CD4-positive, alpha-beta T cell treated with Interleukin-4 for 1 hour (primary cell): ENCODE measurements around the gene DGCR6.
A peak's percentile ranks its signal among the peaks of the same experiment; 100 is the strongest.
"Not testable (repeated sequence)": the region's sequence is repeated elsewhere in the genome, so short reads cannot be mapped to it uniquely, and the experiment has no call there.

Experiments
- DNase-seq, 2 donors: peaks; one replicate each; pipeline ENCODE4 v3.0.0-alpha.2; 2020 to 2022

DGCR6 gene

DNA sequence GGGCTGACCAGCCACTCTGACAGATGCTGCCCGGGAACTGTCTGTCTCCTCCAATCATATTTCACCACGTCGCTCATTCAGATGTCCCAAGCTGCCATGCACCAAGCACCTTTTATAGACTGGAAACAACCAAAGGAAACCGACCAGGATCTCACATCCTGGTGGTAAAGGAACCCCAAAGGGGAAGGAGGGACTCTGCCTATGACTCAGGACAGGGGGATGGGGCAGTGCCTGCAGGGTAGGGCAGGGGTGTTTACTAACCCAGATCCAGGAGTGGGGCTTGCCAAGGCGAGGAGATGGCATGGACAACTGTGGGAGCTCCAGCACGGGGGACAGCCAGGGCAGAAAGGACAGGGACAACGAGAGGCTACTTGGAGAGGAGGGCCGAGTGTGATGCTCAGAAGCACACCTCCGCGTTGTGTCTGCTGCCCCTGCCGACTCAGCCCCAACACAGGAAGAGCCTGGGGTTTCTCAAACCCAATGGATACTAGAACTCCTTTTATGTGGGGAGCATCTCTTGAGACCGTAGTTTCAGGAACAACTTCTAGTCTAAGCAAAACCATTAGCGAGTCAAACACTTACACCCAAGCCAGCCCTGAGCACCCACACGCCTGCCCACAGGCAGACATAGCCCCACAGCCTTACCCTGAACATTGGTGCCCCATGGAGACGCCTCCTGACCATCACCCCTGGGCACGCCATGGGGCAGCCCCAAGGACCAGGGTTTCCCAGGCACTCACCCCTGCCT is 26.0 kb downstream of the DGCR6 start:
- no peak for DNase-seq

DNA sequence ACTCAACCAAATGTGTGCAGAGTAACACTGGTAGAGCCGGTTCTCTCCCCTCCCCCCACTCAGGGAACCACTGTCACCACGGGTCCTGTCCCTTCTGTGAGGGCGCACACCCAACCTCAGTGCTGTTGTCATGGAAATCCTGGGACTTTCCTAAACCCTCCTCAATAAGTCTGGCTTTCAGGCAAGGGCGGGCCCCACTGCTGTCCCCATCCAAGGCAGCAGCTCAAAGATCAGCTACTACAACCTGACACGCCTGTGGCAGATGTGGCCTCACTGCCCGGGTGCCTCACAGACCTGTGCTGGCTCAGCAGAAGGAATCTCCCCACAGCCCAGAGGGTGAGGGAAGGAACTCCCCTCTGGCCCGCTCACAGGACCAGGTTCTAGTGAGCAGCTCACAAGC is 27.8 kb downstream of the DGCR6 start:
- DNase-seq, result no peak

DNA sequence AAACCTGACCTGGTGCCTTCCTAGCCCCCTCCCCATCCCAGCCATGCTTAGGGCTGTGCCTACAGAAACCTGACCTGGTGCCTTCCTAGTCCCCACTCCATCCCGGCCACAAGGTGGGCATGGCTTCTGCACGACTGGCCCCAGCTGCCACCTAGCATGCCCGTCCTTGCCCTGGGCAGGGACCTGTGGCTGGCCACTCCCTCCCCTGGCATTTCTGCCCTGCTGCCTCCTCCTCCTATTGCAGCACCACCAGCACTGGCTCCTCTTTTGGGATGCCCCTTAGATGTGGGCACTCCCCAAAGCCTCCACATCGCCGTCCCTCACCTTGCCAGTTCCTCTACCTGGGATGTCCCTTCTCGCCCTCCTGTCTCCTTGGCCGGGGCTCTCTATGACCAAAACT is 28.6 kb downstream of the DGCR6 start:
- DNase-seq, result not testable (repeated sequence)

DNA sequence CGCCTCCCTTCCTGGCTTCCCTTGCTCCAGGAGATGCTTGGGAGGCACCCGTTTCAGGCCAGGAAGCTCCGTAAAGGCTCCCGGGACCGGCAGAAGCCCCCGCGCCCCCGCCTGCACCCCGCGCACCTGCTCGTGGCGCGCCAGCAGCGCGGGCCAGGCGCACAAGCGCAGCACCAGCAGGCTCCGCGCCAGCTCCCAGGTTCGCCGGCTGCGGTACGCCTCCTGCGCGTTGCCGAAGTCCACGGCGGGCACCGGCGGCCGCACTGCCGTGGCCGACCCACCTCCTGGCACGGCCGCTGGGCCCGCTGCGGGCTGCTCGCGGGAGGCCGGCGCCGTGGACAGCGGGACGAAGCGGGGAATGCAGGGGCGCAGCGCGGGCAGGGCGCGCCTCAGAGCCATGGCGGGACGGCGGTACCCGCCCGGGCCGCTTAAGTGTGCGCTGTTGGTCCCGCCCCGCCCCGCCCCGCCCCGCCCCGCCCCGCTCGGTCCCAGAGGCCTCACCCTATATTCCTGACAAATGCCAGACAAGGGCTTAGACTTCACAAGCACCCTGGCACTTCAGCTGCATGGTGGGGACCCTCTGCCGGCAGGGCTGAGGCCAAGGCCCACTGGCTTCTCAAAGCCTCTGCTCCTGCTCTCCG is 29.9 kb downstream of the DGCR6 start, which contains the start of gene PRODH:
Gene PRODH (minus strand): TSS at position 405 of the 641 bp plus-strand sequence. CDS start 6 bp downstream, at position 399.
- no peak for DNase-seq

DNA sequence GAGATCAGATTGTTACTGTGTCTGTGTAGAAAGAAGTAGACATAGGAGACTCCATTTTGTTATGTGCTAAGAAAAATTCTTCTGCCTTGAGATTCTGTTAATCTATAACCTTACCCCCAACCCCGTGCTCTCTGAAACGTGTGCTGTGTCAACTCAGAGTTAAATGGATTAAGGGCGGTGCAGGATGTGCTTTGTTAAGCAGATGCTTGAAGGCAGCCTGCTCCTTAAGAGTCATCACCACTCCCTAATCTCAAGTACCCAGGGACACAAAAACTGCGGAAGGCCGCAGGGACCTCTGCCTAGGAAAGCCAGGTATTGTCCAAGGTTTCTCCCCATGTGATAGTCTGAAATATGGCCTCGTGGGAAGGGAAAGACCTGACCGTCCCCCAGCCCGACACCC is 32.6 kb downstream of the DGCR6 start:
- DNase-seq, result not testable (repeated sequence)

DNA sequence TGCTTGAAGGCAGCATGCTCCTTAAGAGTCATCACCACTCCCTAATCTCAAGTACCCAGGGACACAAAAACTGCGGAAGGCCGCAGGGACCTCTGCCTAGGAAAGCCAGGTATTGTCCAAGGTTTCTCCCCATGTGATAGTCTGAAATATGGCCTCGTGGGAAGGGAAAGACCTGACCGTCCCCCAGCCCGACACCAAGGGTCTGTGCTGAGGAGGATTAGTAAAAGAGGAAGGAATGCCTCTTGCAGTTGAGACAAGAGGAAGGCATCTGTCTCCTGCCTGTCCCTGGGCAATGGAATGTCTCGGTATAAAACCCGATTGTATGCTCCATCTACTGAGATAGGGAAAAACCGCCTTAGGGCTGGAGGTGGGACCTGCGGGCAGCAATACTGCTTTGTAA is 41.0 kb downstream of the DGCR6 start:
- DNase-seq, result not testable (repeated sequence)

DNA sequence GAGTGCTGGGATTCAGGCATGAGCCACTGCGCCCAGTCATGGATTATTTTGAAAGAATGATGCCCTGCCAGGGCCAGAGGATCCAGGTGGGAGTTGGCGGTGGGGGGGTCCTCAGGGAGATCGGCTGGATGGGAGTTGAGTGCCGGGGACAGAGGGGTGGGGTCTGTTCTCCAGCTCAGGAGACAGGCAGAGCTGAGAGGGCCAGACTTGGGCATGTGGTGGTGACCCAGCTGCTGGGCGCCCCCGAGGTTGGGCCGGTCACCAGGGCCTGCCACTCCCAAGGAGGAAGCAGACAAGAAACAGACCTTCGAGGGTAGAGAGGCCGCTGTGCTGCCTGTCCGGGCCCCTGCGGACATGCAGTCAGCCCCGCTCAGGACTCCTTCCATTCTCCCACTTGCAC is 41.8 kb downstream of the DGCR6 start:
- no peak for DNase-seq

DNA sequence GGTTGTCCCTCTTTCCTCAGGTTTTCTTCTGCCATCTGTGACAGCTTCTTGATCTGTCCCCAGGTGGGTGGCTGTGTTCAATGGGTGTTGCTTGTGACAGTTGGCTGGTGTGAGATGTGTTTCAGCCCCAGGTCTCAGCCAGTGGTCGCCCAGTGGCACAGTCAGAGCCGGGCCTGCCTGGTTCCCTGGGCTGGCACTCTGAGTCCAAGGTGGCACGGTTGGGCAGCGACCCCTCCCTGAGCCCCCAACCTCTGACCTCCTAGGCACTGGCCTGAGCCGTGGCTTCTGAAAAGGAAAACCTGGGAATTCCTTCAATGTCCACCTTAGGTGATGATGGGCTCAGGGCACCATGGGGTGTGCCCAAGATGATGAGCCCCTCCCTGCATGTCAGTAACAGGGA is 44.0 kb downstream of the DGCR6 start:
- peak in 1 of 2 donors; percentile 7 for DNase-seq

DNA sequence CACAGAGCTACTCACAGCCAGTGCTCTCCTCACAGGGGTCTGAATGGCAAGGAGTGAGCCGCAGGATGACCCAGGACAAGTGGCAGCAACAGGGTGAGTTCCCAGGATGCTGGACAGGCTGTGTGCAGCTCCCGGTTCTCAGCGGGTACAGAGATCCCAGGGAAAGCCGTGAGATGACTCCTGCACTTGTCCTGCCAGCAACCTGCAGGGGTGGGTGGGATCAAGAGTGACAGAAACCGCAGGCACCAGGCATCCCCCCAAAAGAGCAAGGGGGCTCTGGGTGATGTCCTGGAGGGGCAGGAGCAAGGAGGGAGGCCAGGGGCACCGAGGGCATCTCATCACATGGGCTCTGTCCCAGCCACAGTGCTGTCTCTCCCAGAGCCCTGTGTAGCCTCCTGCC is 45.9 kb downstream of the DGCR6 start:
- peak in 1 of 2 donors; percentile 3 for DNase-seq

DNA sequence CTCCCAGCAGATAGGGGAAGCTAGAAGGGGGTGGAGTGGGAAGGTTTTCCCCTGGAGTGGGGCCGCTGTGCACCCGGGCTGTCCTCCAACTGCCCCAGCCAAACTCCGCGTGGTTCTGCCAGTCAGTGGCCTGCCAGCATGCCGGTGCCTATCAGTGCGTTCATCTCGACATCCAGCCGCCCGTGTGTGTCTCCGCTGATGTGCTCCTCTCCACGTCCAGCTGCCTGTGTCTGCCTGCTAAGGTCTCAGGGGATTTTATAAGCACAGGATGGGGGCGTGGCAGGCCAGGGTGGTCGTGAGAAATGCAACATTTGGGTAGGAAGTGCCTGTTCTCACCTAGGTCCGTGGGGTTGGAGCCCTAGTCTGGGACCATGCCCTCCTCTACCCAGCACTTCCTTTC is 47.0 kb downstream of the DGCR6 start:
- not testable (repeated sequence) for DNase-seq

DNA sequence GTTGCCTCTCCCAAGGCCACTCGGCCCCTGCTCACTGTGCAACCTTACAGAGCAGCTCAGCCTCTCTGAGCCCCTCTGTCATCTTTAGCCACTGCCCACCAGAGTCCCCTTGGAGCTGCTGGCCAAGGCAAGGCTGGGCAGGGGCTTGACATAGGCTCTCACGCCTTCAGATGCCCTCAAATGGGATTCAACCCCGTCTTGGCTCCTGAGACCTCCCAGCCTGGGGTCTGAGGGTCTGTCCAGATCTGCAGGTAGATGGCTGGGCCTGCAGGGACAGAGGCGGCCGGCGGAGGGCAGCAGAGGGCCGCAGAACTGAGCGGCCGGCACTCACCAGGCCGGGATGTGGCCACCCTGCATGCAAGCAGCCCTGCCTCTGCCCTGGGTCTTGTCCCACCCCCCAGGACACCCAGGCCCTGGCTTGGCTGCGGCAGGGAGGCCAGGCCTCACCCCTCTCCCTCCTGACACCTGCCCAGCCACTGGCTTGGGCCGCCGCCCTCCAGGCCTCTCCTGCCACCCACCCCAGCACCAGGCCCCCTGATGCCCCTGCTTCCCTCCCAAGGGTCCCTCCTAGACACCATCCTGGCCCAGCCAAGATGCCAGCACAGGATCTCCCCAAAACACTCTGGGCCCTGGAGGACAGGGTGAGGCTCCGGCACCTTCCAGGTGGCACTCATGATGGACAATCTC is 48.3 kb downstream of the DGCR6 start:
- peak; percentile 49 to 54 for DNase-seq

DNA sequence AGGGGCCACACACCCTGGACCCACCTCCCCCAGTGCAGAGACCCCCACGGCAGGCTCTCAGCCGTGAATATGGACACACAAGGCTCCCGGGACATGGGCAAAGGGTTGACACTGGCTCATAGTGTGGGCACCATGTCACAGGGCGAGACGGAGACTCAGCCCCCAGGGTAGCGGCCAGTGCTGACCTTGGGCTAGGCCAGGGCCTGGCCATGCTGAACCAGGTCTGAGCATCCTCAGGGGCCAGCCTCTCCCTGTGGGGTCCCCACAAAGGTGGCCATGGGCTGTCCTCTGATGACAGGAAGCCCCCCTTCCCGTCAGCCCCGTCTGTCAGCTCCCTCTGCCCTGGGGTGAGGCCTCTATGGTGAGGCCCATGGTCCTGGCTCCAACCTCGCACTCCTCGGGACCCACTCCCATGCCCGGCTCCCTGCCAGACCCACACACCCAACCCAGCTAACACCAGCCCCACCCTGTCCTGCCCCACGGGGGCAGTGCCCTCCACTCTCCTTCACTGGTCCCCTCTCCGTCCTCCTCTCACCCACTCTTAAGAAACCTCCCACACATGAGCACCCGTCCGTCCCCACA is 49.0 kb downstream of the DGCR6 start:
- DNase-seq, result no peak

DNA sequence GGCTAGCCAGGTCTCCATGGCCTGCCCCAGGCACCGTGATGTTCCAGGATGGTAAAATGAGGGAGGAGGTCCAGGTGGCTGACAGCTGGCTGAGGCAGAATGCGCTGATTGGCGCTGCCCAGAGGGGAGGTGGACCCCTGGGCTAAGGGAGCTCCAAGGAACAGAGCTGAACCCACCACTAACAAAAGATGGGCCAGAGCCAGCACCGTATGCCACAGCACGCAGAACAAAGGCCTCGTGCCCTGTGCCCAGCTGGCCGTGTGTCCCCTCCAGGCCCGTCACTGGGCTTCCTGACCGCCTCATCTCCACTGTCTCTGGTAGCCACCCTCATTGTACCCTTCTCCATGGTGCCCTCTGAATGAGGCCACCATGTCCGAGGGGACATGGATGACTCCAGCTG is 49.6 kb downstream of the DGCR6 start:
- no peak for DNase-seq

DNA sequence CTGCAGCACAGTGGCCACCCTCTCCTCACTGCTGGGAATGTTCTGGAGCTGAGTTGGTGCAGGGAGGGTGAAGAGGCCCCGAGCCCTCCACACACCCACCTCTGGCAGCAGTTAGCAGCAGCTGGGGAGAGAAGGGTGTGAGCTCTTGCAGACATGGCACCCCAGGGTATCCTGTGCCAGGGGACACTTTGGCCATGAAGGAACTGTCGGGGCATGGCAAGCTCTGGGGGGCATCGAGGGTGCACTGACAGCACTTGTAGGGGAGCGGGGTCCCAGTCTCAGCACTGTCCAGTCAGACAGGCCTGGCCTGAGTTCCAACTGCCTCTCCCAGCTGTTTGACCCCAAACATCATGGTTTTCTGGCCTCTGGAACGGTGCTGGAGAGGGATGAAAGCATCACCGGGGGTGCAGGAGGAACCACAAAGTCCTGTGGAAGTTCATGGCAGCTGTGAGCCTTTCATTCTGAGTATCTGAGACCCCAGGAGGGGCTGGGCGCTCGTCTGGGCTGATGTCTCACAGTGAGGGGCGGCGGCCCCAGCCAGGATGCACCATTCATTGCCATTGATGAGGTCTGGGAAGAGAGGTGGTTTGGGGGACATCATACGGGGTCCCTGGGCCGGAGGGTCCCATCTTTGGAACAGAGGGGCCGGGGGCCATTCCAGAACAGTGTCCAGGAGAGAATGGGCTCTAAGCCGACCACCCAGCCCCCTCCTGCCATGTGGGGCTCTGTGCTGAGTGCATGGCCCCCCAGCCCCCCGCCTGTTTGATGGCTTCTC is 50.2 kb downstream of the DGCR6 start:
- DNase-seq, result not testable (repeated sequence)

DNA sequence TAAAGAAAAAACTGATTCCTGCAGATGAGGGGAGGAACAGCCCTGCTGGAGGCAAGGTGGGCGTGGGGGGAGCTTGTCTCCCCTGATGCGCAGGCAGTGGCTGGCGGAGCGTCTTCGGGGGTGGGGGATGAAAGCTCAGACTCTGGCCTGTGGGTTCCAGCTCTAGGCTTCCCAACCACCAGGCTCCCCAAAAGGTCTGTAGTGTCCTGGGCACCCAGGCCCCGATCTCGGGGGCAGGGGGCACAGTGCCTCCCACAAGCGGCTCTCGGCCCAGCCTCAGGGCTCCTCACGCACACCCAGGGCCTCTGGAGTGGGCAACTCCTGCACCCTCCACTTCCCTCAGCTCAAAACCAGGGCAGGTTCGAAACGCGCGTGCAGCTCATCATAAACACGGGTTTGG is 50.8 kb downstream of the DGCR6 start:
- not testable (repeated sequence) for DNase-seq

DNA sequence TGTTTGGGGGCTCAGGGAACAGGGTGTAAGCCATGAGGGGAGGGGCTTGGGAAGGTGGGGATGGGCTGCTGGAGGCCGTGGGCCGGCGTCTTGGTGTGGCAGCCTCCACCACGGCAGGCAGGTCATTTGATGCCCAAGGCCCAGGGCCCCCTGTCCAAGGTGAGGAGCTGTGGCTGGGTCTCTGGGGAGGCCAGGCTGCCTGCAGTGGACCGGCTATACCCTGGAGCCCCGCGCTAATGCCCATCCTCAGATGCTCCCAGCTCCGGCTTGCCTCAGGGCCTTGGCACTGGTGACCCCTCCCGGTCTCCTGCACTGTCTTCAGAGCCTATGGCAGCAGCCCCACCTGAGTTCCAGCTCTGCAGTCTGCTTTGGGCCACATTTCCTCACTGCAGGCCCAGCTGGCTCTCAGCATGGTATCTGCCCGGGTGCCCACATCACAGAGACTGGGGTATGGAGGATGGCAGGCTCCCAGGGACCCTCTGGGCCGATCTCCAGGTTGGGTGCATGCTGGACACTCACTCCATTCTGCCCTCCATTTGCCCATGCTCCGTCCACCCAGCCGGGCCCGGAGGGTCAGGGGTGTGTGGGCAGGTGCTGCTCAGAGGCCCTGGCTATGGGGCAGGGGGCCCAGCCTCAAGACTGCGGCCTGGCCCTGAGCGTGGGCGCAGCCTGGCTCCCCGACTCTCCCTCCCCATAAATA is 51.7 kb downstream of the DGCR6 start:
- DNase-seq, result not testable (repeated sequence)

DNA sequence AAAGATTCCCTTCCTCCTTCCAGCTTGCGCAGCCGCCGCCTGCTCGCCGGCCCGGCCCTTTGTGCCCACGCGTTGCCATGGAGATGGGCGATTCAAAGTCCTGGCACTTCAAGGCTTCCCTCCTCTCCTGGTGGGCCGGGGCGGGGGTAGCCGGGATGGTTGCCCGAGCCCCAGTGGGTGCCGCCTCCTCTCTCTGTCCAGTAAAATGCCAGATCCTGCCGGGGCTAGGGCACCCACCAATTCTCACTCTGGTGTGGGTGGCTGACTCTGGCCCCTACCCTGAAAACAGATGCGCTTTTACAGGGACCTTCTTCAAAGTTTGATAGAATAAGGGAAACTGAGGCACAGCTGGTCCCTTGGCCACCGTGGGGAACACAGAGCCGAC is 52.2 kb downstream of the DGCR6 start:
- DNase-seq, result not testable (repeated sequence)

DNA sequence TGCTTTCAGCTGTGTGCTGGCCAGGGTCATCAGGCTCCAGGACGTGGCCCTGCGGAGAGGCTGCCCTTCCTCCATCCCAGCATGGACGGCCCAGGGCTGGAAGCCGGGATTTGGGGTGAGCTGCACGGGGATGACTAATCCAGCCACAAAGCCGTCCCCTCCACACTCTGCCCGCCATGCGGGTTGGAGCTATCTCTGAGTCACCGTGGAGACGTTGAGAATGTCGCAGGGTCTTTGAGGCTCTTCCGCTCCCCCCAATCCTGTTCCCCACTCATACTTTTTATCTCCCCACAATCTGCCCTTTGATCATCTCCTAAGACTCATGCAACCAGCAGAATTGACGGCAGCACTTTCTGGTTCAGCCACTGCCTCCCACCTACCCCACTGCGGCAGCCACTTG is 52.6 kb downstream of the DGCR6 start:
- DNase-seq, result not testable (repeated sequence)

DNA sequence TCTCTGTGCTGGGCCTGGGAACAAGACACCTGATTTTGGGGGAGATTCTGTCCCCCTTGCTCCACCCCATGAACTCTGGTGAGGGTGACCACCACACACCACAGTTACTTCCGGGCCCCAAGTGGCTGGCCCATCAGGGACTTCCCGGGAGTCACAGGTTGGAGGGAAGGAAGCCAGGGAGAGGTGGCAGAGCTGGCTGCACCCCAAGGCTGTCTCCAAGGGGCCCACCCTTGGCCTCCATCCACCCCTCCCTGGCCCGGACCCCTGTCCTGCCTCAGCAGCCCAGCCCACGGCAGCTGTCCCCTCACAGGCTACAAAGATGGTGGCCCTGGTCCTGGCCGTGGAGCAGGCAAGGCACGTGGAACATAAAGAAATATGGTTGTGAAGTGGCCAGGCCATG is 53.1 kb downstream of the DGCR6 start:
- not testable (repeated sequence) for DNase-seq

DNA sequence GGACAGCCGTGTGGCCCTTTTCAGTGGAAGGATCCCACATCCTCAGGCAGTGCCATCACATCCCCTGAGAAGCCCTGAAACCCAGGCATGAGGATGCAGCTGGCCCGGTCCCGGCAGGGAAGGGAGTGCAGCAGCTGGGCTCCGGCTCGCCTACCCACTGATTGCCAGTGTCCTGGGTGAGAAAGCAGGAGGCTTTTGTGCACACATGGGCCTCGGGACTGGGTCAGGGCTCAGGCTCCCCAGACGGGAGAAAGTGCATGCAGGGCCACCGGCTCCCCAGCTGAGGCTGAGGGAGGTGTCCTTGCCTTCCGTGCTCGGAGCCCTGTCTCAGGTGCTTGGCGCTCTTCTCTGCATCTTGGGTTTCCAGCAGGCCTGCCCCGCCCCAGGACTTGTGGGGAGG is 53.6 kb downstream of the DGCR6 start:
- not testable (repeated sequence) for DNase-seq

DNA sequence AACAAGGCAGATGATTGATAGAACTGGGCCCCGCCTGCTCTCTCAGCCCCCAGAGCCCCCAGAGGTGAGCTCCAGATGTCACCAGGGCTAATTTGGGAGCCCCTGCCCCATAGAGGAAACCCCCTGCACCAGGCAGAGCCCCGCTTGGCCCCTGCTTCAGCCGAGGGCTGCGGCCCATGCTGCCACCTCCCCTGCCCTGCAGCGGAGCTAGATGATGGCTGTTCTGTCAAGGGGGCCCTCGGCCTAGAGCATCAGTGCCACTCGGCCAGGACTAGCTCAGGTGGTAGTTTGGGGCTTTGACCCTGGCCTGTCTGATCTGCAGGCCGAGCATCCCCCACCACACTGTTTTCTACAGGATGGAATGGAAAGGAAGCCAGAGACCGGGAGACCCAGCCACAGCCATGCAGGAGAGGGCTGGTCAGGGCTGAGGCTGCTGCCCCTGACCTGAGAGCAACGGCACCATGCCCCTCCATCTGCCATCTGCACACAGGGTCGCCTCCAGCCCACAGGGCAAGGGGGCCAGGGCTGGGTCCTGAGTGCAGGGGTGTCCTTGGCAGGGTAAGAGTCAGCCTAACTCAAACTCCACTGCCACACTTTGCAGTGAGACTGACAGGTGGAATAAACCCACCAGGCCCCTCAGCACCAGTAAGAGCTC is 54.2 kb downstream of the DGCR6 start:
- not testable (repeated sequence) for DNase-seq
